Left lobe of liver (tissue), 1 donor: Measurements from ENCODE around the gene ZNF71. TPM values are rescaled to one million over a fixed set of nuclear protein-coding genes. Genes with fewer than 3 reads are reported as not detected.

Experiments used
- total RNA-seq: library from RNA; stranded (reverse); gene quantifications from one replicate; pipeline ENCODE4 v1.2.1, GENCODE V29; 2021
- donor health status: DM: no; HTN: yes; CAD: no.

ZNF71 gene
- total RNA-seq, 1 donor from 2014 or later: 1.8 TPM

Other genes starting within 250 kb of the ZNF71 start
- gene ZNF582, start 201.8 kb upstream of the ZNF71 start, total RNA-seq: 1.2 TPM
- gene ZNF583, start 191.0 kb upstream of the ZNF71 start, total RNA-seq: 1.1 TPM
- gene ZNF667, start 118.0 kb upstream of the ZNF71 start, total RNA-seq: 0.63 TPM
- 1.3 TPM for gene ZNF471, start 87.4 kb upstream of the ZNF71 start, total RNA-seq
- gene ZFP28, start 56.4 kb upstream of the ZNF71 start, total RNA-seq: 0.45 TPM
- gene ZNF470, start 27.8 kb upstream of the ZNF71 start, total RNA-seq: 2.7 TPM
- not detected for gene SMIM17, start 47.9 kb downstream of the ZNF71 start, total RNA-seq
- gene ZNF835, start 76.5 kb downstream of the ZNF71 start, total RNA-seq: 0.58 TPM
- 11.8 TPM for gene PEG3, start 245.4 kb downstream of the ZNF71 start, total RNA-seq
- not detected for gene ZIM2, start 245.4 kb downstream of the ZNF71 start, total RNA-seq